ENCODE data around the gene SIRT1. TPM values are rescaled to one million over a fixed set of nuclear protein-coding genes. Genes with fewer than 3 reads are reported as not detected.

SIRT1 gene
- total and polyA plus RNA-seq, 2 donors (not counting 3 experiments of a cell fraction or from before 2014, with no cell fraction given): 3.7 to 14.8 TPM

- H3K9me3 ChIP-seq (replicated peaks; ENCODE audit: control insufficient read depth, insufficient read depth, low read length): no peaks in the 10 kb centered on the region
- DNase-seq (ENCODE audit: low read depth, low spot score): no peak
- no peak overlapping the region for H3K9ac ChIP-seq (replicated peaks; ENCODE audit: extremely low read depth, insufficient read depth, low read length)
- H3K79me2 ChIP-seq (ENCODE audit: control insufficient read depth, insufficient read depth, low read length): no peaks in the 10 kb centered on the region
- H3K27me3 ChIP-seq (ENCODE audit: control insufficient read depth in 2 of 2, insufficient read depth in 2 of 2, low read length in 2 of 2): no peaks in the 10 kb centered on the region
- CTCF ChIA-PET: no interaction called here
- no TSS peak for BruUV-seq (replicated peaks)
- intact Hi-C loops (cut with micrococcal nuclease) (no loop called here), dilution Hi-C loops (cut with MboI; ENCODE audit: extremely low pct_ligation_motif_present, low sequenced_read_pairs) (no loop called here)
- no peaks in the 10 kb centered on the region for H3K4me1 ChIP-seq (ENCODE audit: control insufficient read depth, extremely low read depth, insufficient read depth, low read length)
- no peaks in the 10 kb centered on the region for H3K9me1 ChIP-seq (replicated peaks; ENCODE audit: control insufficient read depth, extremely low read depth, insufficient read depth, low read length)
- FAIRE-seq: no peak
- no peak overlapping the region for H2AFZ ChIP-seq (ENCODE audit: low read depth, low read length)
- no peaks in the 10 kb centered on the region for H3K36me3 ChIP-seq (ENCODE audit: control insufficient read depth in 2 of 2, extremely low read depth in 1 of 2, insufficient read depth in 2 of 2, low read length in 2 of 2)
- TF ChIP-seq JUN (IDR thresholded peaks at IDR 0.05; ENCODE audit: borderline replicate concordance, insufficient read depth, insufficient read length, low read depth): no peak
- TF ChIP-seq MAX (IDR thresholded peaks at IDR 0.05; ENCODE audit: insufficient read depth, insufficient read length): no peak
- TF ChIP-seq GATA2 (IDR thresholded peaks at IDR 0.05; ENCODE audit: insufficient read depth, insufficient read length, low read depth, low read length): no peak
- no peak for TF ChIP-seq CTCF (IDR thresholded peaks at IDR 0.05; ENCODE audit: extremely low read depth in 1 of 2, insufficient read depth in 1 of 2, low read depth in 1 of 2, low read length in 2 of 2)
- TF ChIP-seq POLR2A (IDR thresholded peaks at IDR 0.05; ENCODE audit: low read depth, low read length): no peak
- no peak for TF ChIP-seq POLR2AphosphoS5 (IDR thresholded peaks at IDR 0.05; ENCODE audit: insufficient read depth, low read depth, low read length)
- TF ChIP-seq MYC (IDR thresholded peaks at IDR 0.05; ENCODE audit: low read depth, low read length): no peak
- TF ChIP-seq EZH2 (IDR thresholded peaks at IDR 0.05; ENCODE audit: borderline replicate concordance, low read depth, low read length, severe bottlenecking): no peak
- no peak for TF ChIP-seq FOS (IDR thresholded peaks at IDR 0.05; ENCODE audit: borderline replicate concordance, insufficient read depth, low read length)
- H3K27ac ChIP-seq (ENCODE audit: insufficient read depth, low read depth, low read length): no peak overlapping the region
- no peak overlapping the region for H3K4me2 ChIP-seq (ENCODE audit: insufficient read depth, low read length)
- no peaks in the 10 kb centered on the region for H4K20me1 ChIP-seq (replicated peaks; ENCODE audit: control insufficient read depth, extremely low read depth, insufficient read depth, low read length)
- POLR2A ChIA-PET: no interaction called here
- no peak overlapping the region for H3K4me3 ChIP-seq (replicated peaks in 1 of 3; ENCODE audit: insufficient read depth in 1 of 3, low read depth in 1 of 3, low read length in 3 of 3)
Measured at GRCh38 chr10:67839951-67840350, 44.5 kb upstream of the SIRT1 start.

All from endothelial cell of umbilical vein (primary cell).